ENCODE measurements around the gene XRCC4. TPM values are rescaled to one million over a fixed set of nuclear protein-coding genes. Genes with fewer than 3 reads are reported as not detected.

XRCC4 gene
- total and polyA plus RNA-seq, 2 of the 8 experiments (the other 6 are each of a cell fraction or from before 2014, with no cell fraction given): 3.0 to 8.3 TPM

DNA sequence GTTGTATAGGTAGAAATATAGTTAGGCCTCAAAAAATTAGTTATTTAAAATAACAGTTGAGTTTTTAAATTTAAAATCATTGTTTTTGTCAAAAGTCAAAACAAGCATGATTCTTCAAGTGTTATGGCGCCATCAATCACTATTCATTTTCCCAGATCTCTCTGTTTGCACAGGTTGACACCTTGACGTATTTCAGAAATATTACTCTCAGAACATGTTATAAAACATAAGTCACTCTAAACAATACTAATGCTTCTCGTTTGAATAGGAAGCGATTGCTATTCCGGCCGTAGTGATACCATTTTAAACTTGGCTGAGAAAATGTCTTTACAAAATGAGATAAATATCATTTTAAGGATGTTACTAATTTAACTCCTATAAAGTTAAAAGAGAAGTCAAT is 268.1 kb downstream of the XRCC4 start:
- POLR2A ChIA-PET (ENCODE audit: partially characterized antibody): no interaction called here
- WGBS, 2 experiments (ENCODE audit: extremely low coverage in 1 of 2, insufficient coverage in 1 of 2, insufficient read length in 1 of 2, insufficient replicate concordance in 2 of 2, low coverage in 1 of 2, low lambda C conversion rate in 2 of 2, missing lambda C conversion rate in 1 of 2): 88% methylated on average over 6 of the region's 6 CpGs; no CpG with 5 or more reads in 1 of the 2 experiments
- Histone ChIP-seq H3K27ac (ENCODE audit: low read depth, low read length) (no peak overlapping the region), H3K27me3 (replicated peaks in 1 of 4; ENCODE audit: control insufficient read depth in 3 of 4, extremely low read depth in 1 of 4, insufficient read depth in 3 of 4, low read length in 3 of 4) (no peaks in the 10 kb centered on the region), H3K4me1 (replicated peaks in 1 of 4; ENCODE audit: control insufficient read depth in 3 of 4, insufficient read depth in 4 of 4, low read length in 3 of 4) (peaks cover 0 to 6% (median 2%) of the 10 kb centered on the region in 4 experiments; a peak in 2 of 7 replicates), H3K36me3 (ENCODE audit: control insufficient read depth in 2 of 4, insufficient read depth in 4 of 4, low read length in 3 of 4) (peaks cover 0 to 20% (median 4%) of the 10 kb centered on the region in 4 experiments; a peak in 3 of 8 replicates), H3K4ac (replicated peaks; ENCODE audit: insufficient read length, low read depth, low read length) (no peak overlapping the region), H3K9me3 (ENCODE audit: insufficient read depth in 2 of 2, low read depth in 1 of 2, low read length in 1 of 2) (peaks cover 25 to 31% of the 10 kb centered on the region in 2 experiments), H4K8ac (ENCODE audit: extremely low read depth, insufficient read depth, low read length) (no peak overlapping the region), H2BK12ac (ENCODE audit: low read depth, low read length) (no peak overlapping the region), H2BK5ac (ENCODE audit: low read depth, low read length) (no peak overlapping the region), H4K20me1 (replicated peaks in 1 of 2; ENCODE audit: control insufficient read depth in 1 of 2, insufficient read depth in 2 of 2, low read length in 2 of 2) (no peaks in the 10 kb centered on the region), H3K14ac (ENCODE audit: insufficient read length) (no peak overlapping the region), H3K9ac (replicated peaks in 1 of 4; ENCODE audit: extremely low read depth in 1 of 4, low read depth in 3 of 4, low read length in 3 of 4) (no peak overlapping the region), H3K56ac (replicated peaks; ENCODE audit: insufficient read length, low read depth, low read length) (no peak overlapping the region), H3K79me1 (ENCODE audit: low read depth, low read length) (no peaks in the 10 kb centered on the region), H3K18ac (ENCODE audit: extremely low read depth, low read length) (no peak overlapping the region), H3K23me2 (ENCODE audit: low read depth, low read length) (no peaks in the 10 kb centered on the region), H3K4me2 (ENCODE audit: insufficient read depth in 1 of 2, low read depth in 2 of 2, low read length in 2 of 2) (no peak overlapping the region), H2BK20ac (ENCODE audit: low read length) (no peak overlapping the region), H2BK15ac (ENCODE audit: low read length) (no peak overlapping the region), H2AK5ac (ENCODE audit: low read depth, low read length) (no peak overlapping the region), H3K4me3 (ENCODE audit: extremely low read depth in 1 of 4, insufficient read depth in 2 of 4, low read depth in 3 of 4, low read length in 4 of 4) (no peak overlapping the region), H4K5ac (ENCODE audit: insufficient read length, low read depth, low read length) (no peak overlapping the region), H2AFZ (ENCODE audit: low read length) (no peak overlapping the region), H3K79me2 (ENCODE audit: control insufficient read depth in 1 of 2, insufficient read depth in 2 of 2, low read length in 2 of 2) (no peaks in the 10 kb centered on the region), H4K91ac (replicated peaks; ENCODE audit: insufficient read length, low read length) (no peak overlapping the region), H2BK120ac (replicated peaks; ENCODE audit: low read depth, low read length) (no peak overlapping the region), H3K23ac (ENCODE audit: insufficient read length) (no peak overlapping the region)
- CTCF ChIA-PET (ENCODE audit: partially characterized antibody): no interaction called here
- no peak for DNase-seq (ENCODE audit: low read depth in 1 of 2, low spot score in 2 of 2)
- no peak for TF ChIP-seq BCL11A (IDR thresholded peaks at IDR 0.05; ENCODE audit: low read depth in 2 of 2, low read length in 2 of 2)
- TF ChIP-seq KDM4A (IDR thresholded peaks at IDR 0.05; ENCODE audit: low read depth, low read length, severe bottlenecking): no peak
- TF ChIP-seq POLR2A (IDR thresholded peaks at IDR 0.05; ENCODE audit: control extremely low read depth in 1 of 2, low read depth in 2 of 2, low read length in 2 of 2): no peak
- no peak for TF ChIP-seq SIX5 (IDR thresholded peaks at IDR 0.05; ENCODE audit: low read depth, low read length)
- TF ChIP-seq, protein P1, sequence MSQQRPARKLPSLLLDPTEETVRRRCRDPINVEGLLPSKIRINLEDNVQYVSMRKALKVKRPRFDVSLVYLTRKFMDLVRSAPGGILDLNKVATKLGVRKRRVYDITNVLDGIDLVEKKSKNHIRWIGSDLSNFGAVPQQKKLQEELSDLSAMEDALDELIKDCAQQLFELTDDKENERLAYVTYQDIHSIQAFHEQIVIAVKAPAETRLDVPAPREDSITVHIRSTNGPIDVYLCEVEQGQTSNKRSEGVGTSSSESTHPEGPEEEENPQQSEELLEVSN (IDR thresholded peaks at IDR 0.05): no peak
- no peak for TF ChIP-seq CREB1 (IDR thresholded peaks at IDR 0.05)
- TF ChIP-seq, protein P2, sequence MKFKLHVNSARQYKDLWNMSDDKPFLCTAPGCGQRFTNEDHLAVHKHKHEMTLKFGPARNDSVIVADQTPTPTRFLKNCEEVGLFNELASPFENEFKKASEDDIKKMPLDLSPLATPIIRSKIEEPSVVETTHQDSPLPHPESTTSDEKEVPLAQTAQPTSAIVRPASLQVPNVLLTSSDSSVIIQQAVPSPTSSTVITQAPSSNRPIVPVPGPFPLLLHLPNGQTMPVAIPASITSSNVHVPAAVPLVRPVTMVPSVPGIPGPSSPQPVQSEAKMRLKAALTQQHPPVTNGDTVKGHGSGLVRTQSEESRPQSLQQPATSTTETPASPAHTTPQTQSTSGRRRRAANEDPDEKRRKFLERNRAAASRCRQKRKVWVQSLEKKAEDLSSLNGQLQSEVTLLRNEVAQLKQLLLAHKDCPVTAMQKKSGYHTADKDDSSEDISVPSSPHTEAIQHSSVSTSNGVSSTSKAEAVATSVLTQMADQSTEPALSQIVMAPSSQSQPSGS (IDR thresholded peaks at IDR 0.05; ENCODE audit: low read length): no peak
- no peak for TF ChIP-seq SIRT6 (IDR thresholded peaks at IDR 0.05; ENCODE audit: low read length)
- no peak for TF ChIP-seq CBX8 (IDR thresholded peaks at IDR 0.05; ENCODE audit: borderline replicate concordance, low read depth, low read length)
- no peak for TF ChIP-seq RBBP5 (IDR thresholded peaks at IDR 0.05; ENCODE audit: borderline replicate concordance, low read depth, low read length)
- no peak for TF ChIP-seq KDM5A (IDR thresholded peaks at IDR 0.05; ENCODE audit: low read length)
- FAIRE-seq: no peak
